Measurements from ENCODE around the gene CERS1.

The CERS1 gene

GRCh38 chr19:18856385-18857126, 39.4 kb downstream of the CERS1 start:
- no peak for TF ChIP-seq FOXP2 (optimal IDR thresholded peaks at IDR 0.05; ENCODE audit: borderline replicate concordance, extremely low read depth, extremely low read length, insufficient read depth)

- TF ChIP-seq FOXP2 (optimal IDR thresholded peaks at IDR 0.05; ENCODE audit: borderline replicate concordance, extremely low read depth, extremely low read length, insufficient read depth) = no peak
- no peak for TF ChIP-seq TAF1 (IDR thresholded peaks at IDR 0.05; ENCODE audit: borderline replicate concordance, insufficient read depth, low read length)
- TF ChIP-seq SIN3A (IDR thresholded peaks at IDR 0.05; ENCODE audit: borderline replicate concordance, insufficient read depth, low read length) = no peak
- TF ChIP-seq POLR2AphosphoS5 (IDR thresholded peaks at IDR 0.05; ENCODE audit: low read depth, low read length) = no peak
- TF ChIP-seq REST (IDR thresholded peaks at IDR 0.05; ENCODE audit: insufficient read depth in 1 of 2, low read depth in 2 of 2, low read length in 2 of 2) = no peak
Observed at GRCh38 chr19:18855647-18856384, 40.1 kb downstream of the CERS1 start.

GRCh38 chr19:18854982-18855381, 41.0 kb downstream of the CERS1 start:
- TF ChIP-seq POLR2AphosphoS5 (IDR thresholded peaks at IDR 0.05; ENCODE audit: low read depth, low read length) = no peak

GRCh38 chr19:18853755-18854427, 42.1 kb downstream of the CERS1 start:
- TF ChIP-seq SIN3A (IDR thresholded peaks at IDR 0.05; ENCODE audit: borderline replicate concordance, insufficient read depth, low read length) = no peak
- no peak for TF ChIP-seq POLR2AphosphoS5 (IDR thresholded peaks at IDR 0.05; ENCODE audit: low read depth, low read length)
- no peak for TF ChIP-seq REST (IDR thresholded peaks at IDR 0.05; ENCODE audit: insufficient read depth in 1 of 2, low read depth in 2 of 2, low read length in 2 of 2)
- TF ChIP-seq FOXP2 (optimal IDR thresholded peaks at IDR 0.05; ENCODE audit: borderline replicate concordance, extremely low read depth, extremely low read length, insufficient read depth) = no peak
- TF ChIP-seq TAF1 (IDR thresholded peaks at IDR 0.05; ENCODE audit: borderline replicate concordance, insufficient read depth, low read length) = no peak

- TF ChIP-seq TAF1 (IDR thresholded peaks at IDR 0.05; ENCODE audit: borderline replicate concordance, insufficient read depth, low read length) (no peak), SIN3A (IDR thresholded peaks at IDR 0.05; ENCODE audit: borderline replicate concordance, insufficient read depth, low read length) (no peak), POLR2AphosphoS5 (IDR thresholded peaks at IDR 0.05; ENCODE audit: low read depth, low read length) (no peak), FOXP2 (optimal IDR thresholded peaks at IDR 0.05; ENCODE audit: borderline replicate concordance, extremely low read depth, extremely low read length, insufficient read depth) (no peak), REST (IDR thresholded peaks at IDR 0.05; ENCODE audit: insufficient read depth in 1 of 2, low read depth in 2 of 2, low read length in 2 of 2) (no peak)
Observed at GRCh38 chr19:18852648-18853047, 43.3 kb downstream of the CERS1 start.

Measured in PFSK-1 (cell line).